ENCODE data around the gene GPR107.

GPR107 gene

DNA sequence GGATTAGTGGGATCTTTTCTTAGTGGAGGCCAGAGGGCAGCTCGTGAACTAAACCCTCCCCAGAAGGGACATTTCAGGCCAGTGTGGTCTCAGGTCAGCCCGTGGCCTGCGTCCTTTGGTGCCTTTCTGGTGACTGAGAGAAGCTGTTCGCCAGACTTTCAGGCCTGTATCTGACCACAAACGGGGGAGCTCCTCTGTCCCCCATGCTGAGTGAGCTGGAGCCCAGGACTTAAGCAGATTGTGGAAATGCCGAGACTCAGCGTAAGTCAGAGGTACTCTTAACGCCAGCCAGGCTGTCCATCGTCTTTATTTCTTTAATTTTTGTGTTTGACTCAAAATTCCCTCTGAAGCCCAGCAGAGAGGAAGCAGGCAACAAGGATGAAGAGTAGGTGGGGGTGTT is 63.7 kb downstream of the GPR107 start:
- H3K36me3 Mint-ChIP-seq = peaks cover 11% of the 10 kb centered on the region
- H3K9me3 Mint-ChIP-seq = no peaks in the 10 kb centered on the region
- peaks cover 2% of the 10 kb centered on the region for H3K4me1 Mint-ChIP-seq
- ATAC-seq (ENCODE audit: low read depth) = no peak
- no peak overlapping the region for H3K27ac Mint-ChIP-seq
- no peak overlapping the region for H3K4me3 Mint-ChIP-seq
- DNase-seq (ENCODE audit: low spot score in 2 of 2) = no peak
- H3K27me3 Mint-ChIP-seq = no peaks in the 10 kb centered on the region

DNA sequence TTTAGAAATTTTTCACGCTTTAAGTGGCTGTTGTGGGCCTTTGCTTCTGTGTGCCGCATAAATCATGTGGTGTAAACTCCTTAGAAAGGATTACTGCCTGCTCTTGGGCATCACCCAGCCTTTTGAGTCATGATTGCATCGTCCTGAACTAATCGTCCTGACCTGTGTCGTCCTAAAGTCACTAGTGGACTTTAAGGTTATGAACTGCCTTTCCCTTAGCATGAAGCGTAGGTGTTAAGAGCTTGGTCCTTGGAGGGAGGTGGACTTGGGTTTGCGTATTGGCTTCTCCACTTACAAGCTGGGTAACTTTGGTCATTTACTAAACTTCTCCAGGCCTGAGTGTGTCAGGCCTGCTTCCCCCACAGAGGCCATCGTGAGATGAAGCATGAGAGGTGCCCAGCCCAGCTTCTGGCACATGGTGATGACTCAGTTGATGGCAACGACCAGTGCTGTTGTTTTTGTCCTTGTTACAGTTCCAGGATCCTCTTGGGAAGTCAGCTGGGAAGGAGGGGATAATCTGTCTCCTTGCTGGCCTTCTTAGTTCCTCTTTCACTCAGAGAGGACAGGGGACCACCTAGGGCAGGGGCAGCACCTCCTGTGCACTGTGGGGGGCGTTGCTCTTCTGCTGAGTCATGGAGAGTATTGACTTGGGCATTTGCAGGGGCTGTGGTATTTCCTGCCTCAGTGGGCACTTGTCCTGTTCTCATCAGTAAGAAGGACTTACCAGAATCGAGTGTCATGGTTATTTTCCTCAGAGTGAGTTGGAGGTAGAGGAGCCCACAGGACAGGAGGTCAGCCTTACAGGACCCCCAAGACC is 64.3 kb downstream of the GPR107 start:
- DNase-seq (ENCODE audit: low spot score in 2 of 2) = no peak
- ATAC-seq (ENCODE audit: low read depth) = no peak
- Mint-ChIP-seq H3K27ac (no peak overlapping the region), H3K9me3 (no peaks in the 10 kb centered on the region), H3K4me1 (peaks cover 6% of the 10 kb centered on the region), H3K36me3 (peaks cover 13% of the 10 kb centered on the region), H3K4me3 (no peak overlapping the region), H3K27me3 (no peaks in the 10 kb centered on the region)

DNA sequence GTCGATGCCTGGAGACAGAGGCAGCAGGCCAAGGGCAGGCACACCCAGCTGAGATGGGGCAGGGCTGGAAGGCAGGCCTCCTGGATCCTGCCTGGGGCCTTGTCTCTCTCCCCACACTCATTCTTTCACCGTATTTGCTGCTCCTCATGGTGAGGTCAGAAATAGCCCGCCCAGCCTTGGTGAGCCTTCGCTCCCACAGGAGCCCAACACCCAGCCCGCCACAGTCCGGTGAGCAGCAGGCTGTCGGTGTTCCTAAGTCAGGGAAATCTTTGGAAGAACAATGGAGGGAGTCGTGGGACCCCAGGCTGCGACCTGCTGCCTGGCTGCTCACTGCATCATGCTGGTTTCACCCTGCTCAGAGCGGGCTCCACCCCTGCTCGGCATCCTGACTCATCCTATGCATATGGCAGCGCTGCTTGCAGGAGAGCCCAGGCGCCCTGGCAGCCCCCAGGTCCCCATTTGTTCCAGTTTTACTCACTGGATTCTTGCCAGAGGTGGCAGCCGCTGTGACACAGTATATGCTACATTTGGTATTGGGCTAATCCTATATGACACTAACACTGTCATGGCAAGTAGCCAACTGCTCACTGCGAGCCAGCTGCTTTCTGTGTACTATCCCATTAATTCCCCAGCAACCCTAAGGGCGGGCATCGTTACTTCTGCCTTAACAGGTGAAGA is 65.3 kb downstream of the GPR107 start:
- no peaks in the 10 kb centered on the region for H3K27me3 Mint-ChIP-seq
- H3K9me3 Mint-ChIP-seq = no peaks in the 10 kb centered on the region
- no peak overlapping the region for H3K27ac Mint-ChIP-seq
- peaks cover 13% of the 10 kb centered on the region for H3K36me3 Mint-ChIP-seq
- DNase-seq (ENCODE audit: low spot score in 2 of 2) (no peak), ATAC-seq (ENCODE audit: low read depth) (no peak)
- H3K4me3 Mint-ChIP-seq = no peak overlapping the region
- H3K4me1 Mint-ChIP-seq = peaks cover 6% of the 10 kb centered on the region

DNA sequence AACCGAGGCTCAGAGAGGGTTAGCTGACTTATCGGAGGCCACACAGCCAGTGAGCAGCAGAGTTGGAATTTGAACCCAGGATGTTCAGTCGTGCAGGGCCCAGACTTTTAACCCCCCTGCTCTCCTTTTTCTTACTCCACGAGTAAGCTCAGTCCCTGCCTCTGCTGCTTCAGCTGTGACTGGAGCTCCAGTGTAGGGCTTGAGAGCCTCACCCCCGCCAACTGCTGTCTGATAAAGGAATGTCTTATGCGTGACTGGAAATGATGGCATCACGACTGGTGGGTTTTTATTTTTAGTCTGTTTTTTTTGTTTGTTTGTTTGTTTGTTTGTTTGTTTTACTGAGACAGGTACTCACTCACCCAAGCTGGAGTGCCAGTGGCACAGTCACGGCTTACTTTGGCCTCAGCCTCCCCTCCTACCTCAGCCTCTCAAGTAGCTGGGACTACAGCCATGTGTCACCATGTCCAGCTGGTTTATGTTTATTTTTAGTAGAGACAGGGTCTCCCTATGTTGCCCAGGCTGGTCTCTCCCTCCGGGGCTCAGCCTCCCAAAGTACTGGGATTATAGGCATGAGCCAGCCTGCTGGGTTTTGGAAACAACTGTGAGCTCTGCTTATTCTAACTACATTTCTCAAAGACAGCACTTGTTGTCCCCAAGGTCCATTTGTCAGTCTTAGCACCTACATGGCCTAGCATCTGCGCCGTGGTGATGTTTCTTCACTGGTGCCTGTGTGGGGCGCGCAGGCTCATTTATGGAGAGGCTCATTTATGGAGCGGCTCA is 66.0 kb downstream of the GPR107 start:
- no peak for DNase-seq (ENCODE audit: low spot score in 2 of 2)
- Mint-ChIP-seq H3K27me3 (no peaks in the 10 kb centered on the region), H3K4me3 (no peak overlapping the region), H3K36me3 (peaks cover 13% of the 10 kb centered on the region), H3K9me3 (no peaks in the 10 kb centered on the region), H3K27ac (no peak overlapping the region), H3K4me1 (peaks cover 6% of the 10 kb centered on the region)
- no peak for ATAC-seq (ENCODE audit: low read depth)

DNA sequence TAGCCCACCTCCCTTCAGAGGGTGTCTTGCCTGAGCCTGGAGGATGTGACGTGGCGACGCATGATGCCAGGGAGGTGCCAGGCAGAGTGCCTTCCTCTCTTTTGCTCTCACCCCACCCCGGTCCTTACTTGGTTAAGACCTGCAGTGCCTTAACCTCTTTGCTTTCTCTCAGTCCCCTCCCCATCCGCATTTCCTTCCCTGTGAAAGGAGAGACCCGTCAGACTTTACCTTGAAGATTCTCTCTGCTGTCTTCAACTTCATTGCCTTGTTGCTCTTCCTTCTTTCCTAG is 66.5 kb downstream of the GPR107 start:
- DNase-seq (ENCODE audit: low spot score in 2 of 2) = no peak
- Mint-ChIP-seq H3K36me3 (peaks cover 13% of the 10 kb centered on the region), H3K9me3 (no peaks in the 10 kb centered on the region), H3K4me3 (no peak overlapping the region), H3K4me1 (peaks cover 6% of the 10 kb centered on the region), H3K27me3 (no peaks in the 10 kb centered on the region), H3K27ac (no peak overlapping the region)
- no peak for ATAC-seq (ENCODE audit: low read depth)

DNA sequence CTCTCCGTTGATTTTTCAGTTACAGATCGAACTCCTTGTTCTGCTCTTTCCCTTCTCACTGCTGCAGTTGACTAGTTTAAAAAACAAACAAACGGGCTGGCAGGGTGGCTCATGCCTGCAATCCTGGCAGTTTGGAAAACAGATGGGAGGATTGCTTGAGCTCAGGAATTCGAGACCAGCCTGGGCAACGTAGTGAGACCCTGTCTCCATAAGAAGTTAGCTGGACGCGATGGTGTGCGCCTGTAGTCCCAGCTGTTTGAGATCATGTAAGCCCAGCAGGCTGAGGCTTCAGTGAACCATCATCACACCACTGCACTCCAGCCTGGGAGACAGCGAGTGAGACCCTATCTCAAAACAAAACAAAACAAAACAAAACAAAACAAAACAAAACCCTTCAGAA is 67.1 kb downstream of the GPR107 start:
- H3K4me1 Mint-ChIP-seq = peaks cover 6% of the 10 kb centered on the region
- no peak for DNase-seq (ENCODE audit: low spot score in 2 of 2)
- no peak overlapping the region for H3K4me3 Mint-ChIP-seq
- no peak for ATAC-seq (ENCODE audit: low read depth)
- no peak overlapping the region for H3K27ac Mint-ChIP-seq
- no peaks in the 10 kb centered on the region for H3K9me3 Mint-ChIP-seq
- no peaks in the 10 kb centered on the region for H3K27me3 Mint-ChIP-seq
- peaks cover 12% of the 10 kb centered on the region for H3K36me3 Mint-ChIP-seq

DNA sequence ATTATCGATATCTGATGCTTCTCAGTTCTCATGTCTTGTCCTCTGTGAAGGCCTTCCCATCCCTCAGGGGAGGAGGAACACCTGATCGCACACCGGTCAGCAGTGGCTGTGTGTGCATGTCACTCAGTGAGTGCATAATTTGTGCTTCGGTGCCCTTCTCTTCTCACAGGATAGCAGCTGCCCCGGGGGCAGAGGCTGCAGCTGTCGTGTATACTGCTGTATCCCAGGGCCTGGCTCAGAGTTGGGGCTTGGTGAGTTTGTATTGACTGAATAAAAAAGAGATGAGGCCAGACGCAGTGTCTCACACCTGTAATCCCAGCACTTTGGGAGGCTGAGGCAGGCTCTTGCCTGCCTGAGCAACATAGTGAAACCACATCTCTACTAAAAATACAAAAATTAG is 68.8 kb downstream of the GPR107 start:
- ATAC-seq (ENCODE audit: low read depth) (no peak), DNase-seq (ENCODE audit: low spot score in 2 of 2) (no peak)
- no peaks in the 10 kb centered on the region for H3K9me3 Mint-ChIP-seq
- H3K27me3 Mint-ChIP-seq = no peaks in the 10 kb centered on the region
- peaks cover 15% of the 10 kb centered on the region for H3K4me1 Mint-ChIP-seq
- no peak overlapping the region for H3K4me3 Mint-ChIP-seq
- H3K27ac Mint-ChIP-seq = no peak overlapping the region
- peaks cover 11% of the 10 kb centered on the region for H3K36me3 Mint-ChIP-seq

DNA sequence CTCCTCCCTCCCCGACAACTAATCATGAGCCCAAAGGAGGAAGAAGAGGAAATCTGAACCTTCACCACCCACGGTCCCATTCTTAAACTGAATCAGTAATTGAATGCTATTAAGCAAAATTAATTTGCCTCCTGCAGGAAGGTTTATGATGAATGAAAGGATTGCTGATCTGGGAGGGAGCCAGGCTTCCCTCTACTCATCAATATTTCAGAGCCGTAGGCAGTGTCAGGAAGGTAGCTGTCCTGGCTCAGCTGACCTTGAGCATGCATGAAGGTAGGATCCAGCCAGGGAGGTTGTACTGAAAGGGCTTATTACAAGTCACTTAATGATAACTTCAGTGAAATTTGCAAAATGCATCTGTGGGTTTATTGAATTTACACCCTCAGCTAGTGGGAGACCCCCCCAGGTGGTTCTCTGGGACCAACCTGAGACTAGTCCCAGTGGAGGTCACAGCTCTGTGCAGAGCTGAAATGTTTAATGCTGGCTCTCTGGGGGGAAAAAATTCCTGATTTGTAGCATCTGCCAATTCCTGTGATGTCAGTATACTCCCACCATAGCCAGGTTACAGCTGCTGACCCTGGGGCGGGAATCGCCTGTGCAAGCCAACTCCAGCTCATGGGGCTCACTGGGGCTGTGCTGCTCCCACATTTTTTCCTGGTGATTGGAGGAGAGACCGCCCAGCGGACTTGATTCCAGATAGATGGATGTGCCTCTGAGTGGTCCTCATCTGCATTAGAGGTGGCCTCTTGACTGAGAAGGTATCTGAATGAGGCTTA is 70.6 kb downstream of the GPR107 start:
- no peaks in the 10 kb centered on the region for H3K27me3 Mint-ChIP-seq

DNA sequence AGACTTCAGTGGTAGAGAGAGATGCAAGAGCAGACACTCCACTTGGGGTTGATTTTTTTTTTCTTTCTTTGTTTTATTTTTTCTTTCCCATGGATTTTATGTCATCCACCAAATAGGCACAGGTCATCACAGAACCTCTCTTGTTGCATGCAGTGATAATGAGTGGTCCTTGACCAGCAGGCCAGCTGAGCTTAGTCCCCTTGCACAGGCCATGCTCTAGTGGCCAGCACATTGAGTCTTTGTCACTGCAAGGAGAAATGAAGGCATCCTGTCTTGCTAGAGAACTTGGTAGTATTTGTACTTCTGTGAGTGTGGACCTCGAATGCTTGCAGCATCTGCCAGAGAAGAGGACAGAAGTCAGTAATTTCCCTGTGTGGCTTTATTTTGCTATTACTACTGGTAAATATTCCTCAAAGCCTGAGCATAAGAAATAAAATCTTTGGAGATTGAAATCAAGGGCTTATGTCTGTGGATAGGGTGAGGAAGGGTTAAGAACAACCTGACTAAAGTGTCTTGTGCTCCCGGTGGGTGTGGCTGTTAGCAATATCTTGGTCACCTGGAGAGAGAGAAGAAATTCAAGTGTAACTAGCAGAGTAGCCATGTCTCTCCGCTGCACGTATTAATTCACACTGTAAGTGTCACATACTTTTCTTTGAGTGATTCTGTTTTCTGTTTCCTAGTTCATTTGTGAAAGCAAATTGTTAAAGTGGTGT is 73.2 kb downstream of the GPR107 start:
- Mint-ChIP-seq H3K27ac (no peak overlapping the region), H3K27me3 (no peaks in the 10 kb centered on the region), H3K4me1 (peaks cover 41% of the 10 kb centered on the region), H3K4me3 (no peak overlapping the region), H3K36me3 (peaks cover 11% of the 10 kb centered on the region), H3K9me3 (no peaks in the 10 kb centered on the region)
- no peak for DNase-seq (ENCODE audit: low spot score in 2 of 2)
- ATAC-seq (ENCODE audit: low read depth) = no peak

More for the DNA sequence above, 70.6 kb downstream of the GPR107 start:
- H3K4me1 Mint-ChIP-seq = peaks cover 30% of the 10 kb centered on the region
- no peak for DNase-seq (ENCODE audit: low spot score in 2 of 2)
- H3K36me3 Mint-ChIP-seq = peaks cover 11% of the 10 kb centered on the region
- no peak overlapping the region for H3K27ac Mint-ChIP-seq
- no peaks in the 10 kb centered on the region for H3K9me3 Mint-ChIP-seq
- H3K4me3 Mint-ChIP-seq = no peak overlapping the region
- ATAC-seq (ENCODE audit: low read depth) = no peak

DNA sequence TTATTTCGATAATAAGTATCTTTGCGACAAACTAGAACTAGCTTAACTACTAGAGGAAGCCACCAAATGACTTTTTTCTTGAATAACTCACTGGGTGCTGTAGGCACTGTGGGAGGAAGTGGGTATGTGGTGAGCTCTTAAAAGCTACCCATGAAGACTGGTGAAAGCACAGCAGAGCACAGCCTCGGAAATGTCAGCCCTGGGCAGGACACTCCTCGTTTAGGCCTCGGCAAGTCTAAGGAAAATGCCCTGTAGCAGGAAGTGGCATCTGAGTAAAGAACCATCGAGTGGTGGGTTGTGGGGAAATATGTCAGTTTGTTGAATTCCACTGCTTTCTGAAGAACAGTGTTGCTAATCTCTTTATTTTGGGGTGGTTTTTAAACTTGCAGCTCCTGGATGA is 74.5 kb downstream of the GPR107 start:
- peaks cover 8% of the 10 kb centered on the region for H3K36me3 Mint-ChIP-seq
- ATAC-seq (ENCODE audit: low read depth) (peak; percentile 76), DNase-seq (ENCODE audit: low spot score in 2 of 2) (peak; percentile 45 to 48)
- no peaks in the 10 kb centered on the region for H3K9me3 Mint-ChIP-seq
- H3K27ac Mint-ChIP-seq = peak overlapping the region; percentile 97
- peak overlapping the region; percentile 85 for H3K4me3 Mint-ChIP-seq
- H3K4me1 Mint-ChIP-seq = peaks cover 38% of the 10 kb centered on the region
- H3K27me3 Mint-ChIP-seq = no peaks in the 10 kb centered on the region

DNA sequence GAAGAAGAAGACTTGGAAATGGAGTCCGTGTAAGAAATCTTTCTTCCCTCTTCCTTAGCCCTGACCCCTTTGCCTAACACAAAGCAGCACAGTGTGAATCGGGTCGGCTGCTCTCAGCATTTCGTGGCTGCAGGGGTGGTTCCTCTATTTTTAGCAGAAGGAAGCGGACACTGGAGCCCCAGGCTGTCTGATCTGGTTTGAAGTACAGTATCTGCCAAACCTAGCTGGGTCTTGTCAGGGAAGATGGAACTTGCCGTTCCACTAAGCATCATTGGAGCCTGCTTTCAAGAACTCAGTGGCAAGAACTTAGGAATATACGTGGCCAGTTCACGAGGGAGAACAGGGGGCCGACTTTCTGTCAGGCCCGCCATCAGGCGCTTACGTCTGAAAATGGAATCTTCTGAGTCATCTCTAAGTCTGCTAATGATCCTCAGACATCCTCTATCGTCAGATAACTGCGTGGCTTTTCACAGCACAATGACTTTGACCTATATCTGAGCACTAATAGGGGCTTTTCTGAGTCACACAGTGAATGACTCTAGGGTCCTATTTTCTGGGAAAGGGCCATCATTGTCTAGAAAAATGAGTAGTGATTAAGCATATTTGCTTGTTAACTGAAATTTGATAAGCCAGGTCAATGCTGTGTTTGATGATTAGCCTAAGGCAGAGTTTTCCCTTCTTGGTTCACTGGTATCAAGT is 75.2 kb downstream of the GPR107 start:
- H3K27me3 Mint-ChIP-seq = no peaks in the 10 kb centered on the region
- H3K4me3 Mint-ChIP-seq = peak overlapping the region; percentile 85
- H3K9me3 Mint-ChIP-seq = no peaks in the 10 kb centered on the region
- peaks cover 8% of the 10 kb centered on the region for H3K36me3 Mint-ChIP-seq
- DNase-seq (ENCODE audit: low spot score in 2 of 2) (peak; percentile 51 to 64), ATAC-seq (ENCODE audit: low read depth) (peak; percentile 73)
- peak overlapping the region; percentile 97 for H3K27ac Mint-ChIP-seq
- peaks cover 38% of the 10 kb centered on the region for H3K4me1 Mint-ChIP-seq

DNA sequence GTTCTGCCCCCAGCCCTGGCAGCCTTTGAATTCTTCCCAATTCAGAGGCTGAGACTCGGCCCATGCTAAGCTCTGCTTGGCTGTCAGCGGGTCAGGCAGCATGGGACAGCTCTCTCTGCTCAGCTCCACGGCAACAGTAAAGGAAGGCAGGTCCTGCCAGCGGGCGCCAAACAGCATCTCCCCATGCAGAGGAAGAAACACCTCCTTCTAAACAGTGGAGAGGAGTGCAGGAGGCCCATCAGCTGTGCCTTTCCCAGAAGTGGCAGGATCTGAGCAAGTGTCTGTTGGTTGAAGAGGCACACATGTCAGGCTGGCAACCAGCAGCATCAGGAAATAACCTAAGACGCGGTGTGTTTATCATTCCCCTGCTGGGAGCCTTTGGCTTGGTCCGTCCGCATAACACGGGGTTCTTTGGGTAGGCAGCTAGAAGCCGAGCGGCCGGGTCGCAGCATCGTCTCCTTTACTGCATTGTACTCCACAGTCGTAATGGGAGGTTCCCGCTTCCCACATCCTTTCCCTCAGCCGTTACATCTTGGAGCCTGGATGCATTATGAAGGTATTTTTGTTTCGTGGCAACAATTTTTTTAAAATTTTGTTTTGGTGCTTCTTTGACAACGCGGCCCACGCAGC is 75.8 kb downstream of the GPR107 start:
- Mint-ChIP-seq H3K36me3 (peaks cover 8% of the 10 kb centered on the region), H3K4me1 (peaks cover 38% of the 10 kb centered on the region), H3K27me3 (no peaks in the 10 kb centered on the region), H3K9me3 (no peaks in the 10 kb centered on the region), H3K27ac (peak overlapping the region; percentile 97), H3K4me3 (peak overlapping the region; percentile 85)
- ATAC-seq (ENCODE audit: low read depth) (no peak), DNase-seq (ENCODE audit: low spot score in 2 of 2) (peak in 1 of 2 donors; percentile 29)
